Brain pericyte (primary cell): ENCODE measurements around the gene CCDC51.
"Not testable (repeated sequence)": the region's sequence is repeated elsewhere in the genome, so short reads cannot be mapped to it uniquely, and the experiment has no call there.

ENCODE experiments used
- DNase-seq: peaks from one replicate; pipeline ENCODE4 v3.0.0-alpha.2; 2012; ENCODE audit warnings: low read depth, low spot score

Gene CCDC51

GRCh38 chr3:48406443-48407431 lies 33.2 kb downstream of the CCDC51 start:
- DNase-seq, result no peak

GRCh38 chr3:48405971-48406370 lies 33.9 kb downstream of the CCDC51 start:
- no peak for DNase-seq

- no peak for DNase-seq
Measured at GRCh38 chr3:48405343-48405881, 34.5 kb downstream of the CCDC51 start.

GRCh38 chr3:48404440-48405342 lies 35.2 kb downstream of the CCDC51 start:
- no peak for DNase-seq

GRCh38 chr3:48403533-48404439 lies 36.1 kb downstream of the CCDC51 start:
- no peak for DNase-seq

- no peak for DNase-seq
Measured at GRCh38 chr3:48402907-48403306, 37.0 kb downstream of the CCDC51 start.

- DNase-seq, result peak; percentile 32
Measured at GRCh38 chr3:48402281-48402732, 37.6 kb downstream of the CCDC51 start.

- not testable (repeated sequence) for DNase-seq
Measured at GRCh38 chr3:48401434-48401901, 38.5 kb downstream of the CCDC51 start.

GRCh38 chr3:48400824-48401433 lies 39.0 kb downstream of the CCDC51 start:
- no peak for DNase-seq

GRCh38 chr3:48399387-48400172 lies 40.3 kb downstream of the CCDC51 start:
- no peak for DNase-seq

- DNase-seq, result no peak
Measured at GRCh38 chr3:48398701-48399386, 41.1 kb downstream of the CCDC51 start.

GRCh38 chr3:48397767-48398681 lies 41.9 kb downstream of the CCDC51 start:
- DNase-seq, result no peak

- no peak for DNase-seq
Measured at GRCh38 chr3:48395714-48396113, 44.2 kb downstream of the CCDC51 start.

GRCh38 chr3:48394391-48394790 lies 45.5 kb downstream of the CCDC51 start:
- no peak for DNase-seq

GRCh38 chr3:48388966-48389365 lies 51.0 kb downstream of the CCDC51 start:
- DNase-seq, result no peak

- DNase-seq, result no peak
Measured at GRCh38 chr3:48387634-48388033, 52.3 kb downstream of the CCDC51 start.
